Ovary (tissue), 9 donors: Measurements from ENCODE around the gene MMD2. TPM values are rescaled to one million over a fixed set of nuclear protein-coding genes. Genes with fewer than 3 reads are reported as not detected.

ENCODE experiments used
- DNase-seq, 5 donors: peaks; one replicate each; pipeline ENCODE4 v3.0.0-alpha.2; 2019 to 2020
- H3K27ac ChIP-seq, 2 donors: fragments of 200-600 bp; one replicate each; pipeline versions ENCODE4 v1.5.1 to v1.8.0; 2019 to 2022
- H3K27me3 ChIP-seq: fragments of 200-600 bp; one replicate; pipeline ENCODE4 v1.8.0; 2022
- H3K36me3 ChIP-seq: fragments of 200-600 bp; sonication (generic); one replicate; pipeline ENCODE4 v1.5.1; 2019
- H3K4me1 ChIP-seq: one replicate; pipeline ENCODE4 v1.8.1; 2013; ENCODE audit warnings: mild to moderate bottlenecking, moderate library complexity; ENCODE audit not compliant: insufficient read depth
- H3K4me3 ChIP-seq: fragments of 200-600 bp; sonication (generic); one replicate; pipeline ENCODE4 v1.5.1; 2017
- H3K9me3 ChIP-seq, 2 donors: fragments of 200-600 bp in 1 of 2; sonication (generic) in 1 of 2; one replicate each; pipeline versions ENCODE4 v1.5.1 to v1.8.1; 2013 to 2019; ENCODE audit warnings: mild to moderate bottlenecking in 1 of 2, moderate library complexity in 1 of 2
- EP300 ChIP-seq: sonication (generic); formaldehyde crosslinking; IDR thresholded peaks from one replicate; pipeline ENCODE4 v1.6.1; 2017; ENCODE audit warnings: antibody characterized with exemption
- POLR2A ChIP-seq: fragments of 450-650 bp; IDR thresholded peaks from one replicate; pipeline ENCODE4 v1.6.1; 2017; ENCODE audit warnings: antibody characterized with exemption, mild to moderate bottlenecking, moderate library complexity
- WGBS, 3 donors: extraction: QIAGEN DNeasy Blood & Tissue Kit in 1 of 3; methylation state at CpG; one replicate each; pipeline versions ENCODE4 v1.1.5 to v1.1.7; 2013 to 2017; 5-methylcytosine and 5-hydroxymethylcytosine counted together
- intact Hi-C, 4 donors: fragments of 100-400 bp; cut with DNase I; formaldehyde crosslinking; loops; one replicate each; pipeline versions ENCODE4 v1.11.0 to v1.15.1; 2022 to 2023
- polyA plus RNA-seq, 2 donors: library from polyadenylated mRNA; stranded (reverse); fragments of 200-250 nt in 1 of 2; fragments of 350-450 nt in 1 of 2; fragmentation: Illumina TruSeq in 1 of 2; extraction: RNeasy Lipid Tissue Mini Kit (QIAGEN cat#74804) in 1 of 2; gene quantifications; one replicate each; pipeline ENCODE4 v1.2.3, GENCODE V29; 2013 to 2014
- total RNA-seq, 7 donors: library from RNA; depleted of rRNA in 2 of 7; stranded (reverse); fragments of >200 nt in 2 of 7; fragmentation: NEBNext Ultra II Directional in 3 of 7; extraction: Animal tissue kit (Norgen Biotek cat#: 25700) in 3 of 7; gene quantifications; one replicate each; pipeline versions ENCODE4 v1.1.0 to v1.2.4, GENCODE V29; 2016 to 2023
- TF ChIP-seq, protein P1 (sequence below), 3 donors: fragments of 450-650 bp in 2 of 3; fragments of 200-600 bp in 1 of 3; IDR thresholded peaks; one replicate each; pipeline versions ENCODE4 v1.5.1 to v1.8.0; 2016 to 2022; ENCODE audit warnings: antibody characterized with exemption in 3 of 3, mild to moderate bottlenecking in 1 of 3
- donor health status: DM: no; HTN: no; CAD: no; lungs with moderate emphysema.
- donor health status: DM: no; HTN: no; CAD: no.
- donor health status: Bipolar disorder and iron deficiency.
- donor health status: DM: yes; HTN: yes; CAD: no.
- donor health status: DM: no; HTN: no; CAD: no.
- donor health status: DM: yes; HTN: yes; CAD: no.

MMD2 gene
- total and polyA plus RNA-seq, 9 donors, result not detected

DNA sequence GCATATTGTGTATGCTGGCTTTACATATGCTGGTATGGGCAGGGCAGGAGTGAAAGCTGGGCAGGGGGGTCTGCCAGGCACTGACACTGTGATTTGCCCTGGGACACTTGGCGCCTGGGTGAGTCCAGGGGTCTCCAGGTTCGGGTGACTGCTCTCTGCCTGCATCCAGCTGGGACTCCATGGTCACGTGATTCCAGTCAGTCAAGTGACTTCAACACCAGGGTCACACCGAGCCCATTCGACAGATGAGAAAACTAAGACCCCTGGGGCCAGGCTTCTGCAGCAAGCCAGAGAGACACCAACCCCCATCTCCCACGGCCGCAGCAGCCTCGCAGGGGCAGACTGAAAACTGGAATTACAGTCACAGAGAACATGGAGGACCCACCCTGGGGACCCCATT lies 30.0 kb downstream of the MMD2 start:
- Histone ChIP-seq H3K4me3 (no peak overlapping the region), H3K36me3 (no peaks in the 10 kb centered on the region), H3K27ac (no peak overlapping the region), H3K4me1 (no peaks in the 10 kb centered on the region), H3K27me3 (no peaks in the 10 kb centered on the region), H3K9me3 (no peaks in the 10 kb centered on the region)
- DNase-seq, result no peak
- intact Hi-C loops, result no loop called here
- TF ChIP-seq POLR2A, result no peak
- TF ChIP-seq, protein P1, sequence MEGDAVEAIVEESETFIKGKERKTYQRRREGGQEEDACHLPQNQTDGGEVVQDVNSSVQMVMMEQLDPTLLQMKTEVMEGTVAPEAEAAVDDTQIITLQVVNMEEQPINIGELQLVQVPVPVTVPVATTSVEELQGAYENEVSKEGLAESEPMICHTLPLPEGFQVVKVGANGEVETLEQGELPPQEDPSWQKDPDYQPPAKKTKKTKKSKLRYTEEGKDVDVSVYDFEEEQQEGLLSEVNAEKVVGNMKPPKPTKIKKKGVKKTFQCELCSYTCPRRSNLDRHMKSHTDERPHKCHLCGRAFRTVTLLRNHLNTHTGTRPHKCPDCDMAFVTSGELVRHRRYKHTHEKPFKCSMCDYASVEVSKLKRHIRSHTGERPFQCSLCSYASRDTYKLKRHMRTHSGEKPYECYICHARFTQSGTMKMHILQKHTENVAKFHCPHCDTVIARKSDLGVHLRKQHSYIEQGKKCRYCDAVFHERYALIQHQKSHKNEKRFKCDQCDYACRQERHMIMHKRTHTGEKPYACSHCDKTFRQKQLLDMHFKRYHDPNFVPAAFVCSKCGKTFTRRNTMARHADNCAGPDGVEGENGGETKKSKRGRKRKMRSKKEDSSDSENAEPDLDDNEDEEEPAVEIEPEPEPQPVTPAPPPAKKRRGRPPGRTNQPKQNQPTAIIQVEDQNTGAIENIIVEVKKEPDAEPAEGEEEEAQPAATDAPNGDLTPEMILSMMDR (IDR thresholded peaks at IDR 0.05), result no peak
- TF ChIP-seq EP300, result no peak
- 79 to 89% (median 83%) methylated on average over 8 of the region's 8 CpGs for WGBS, 3 donors

DNA sequence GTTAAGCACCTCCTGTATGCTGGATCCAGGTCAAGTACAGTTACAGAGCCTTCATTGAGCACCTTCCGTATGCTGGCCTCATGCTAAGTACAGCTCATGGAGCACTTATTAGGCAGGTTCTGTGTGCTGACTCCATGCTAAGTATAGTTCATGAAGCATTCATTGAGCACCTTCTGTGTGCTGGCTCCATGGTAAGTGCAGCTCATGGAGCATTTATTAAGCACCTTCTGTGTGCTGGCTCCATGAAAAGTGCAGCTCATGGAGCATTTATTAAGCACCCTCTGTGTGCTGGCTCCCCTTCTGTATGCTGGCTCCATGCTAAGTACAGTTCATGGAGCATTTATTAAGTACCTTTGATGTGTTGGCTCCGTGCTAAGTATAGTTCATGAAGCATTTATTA lies 30.5 kb downstream of the MMD2 start:
- Histone ChIP-seq H3K27me3 (no peaks in the 10 kb centered on the region), H3K4me1 (no peaks in the 10 kb centered on the region), H3K27ac (no peak overlapping the region), H3K4me3 (no peak overlapping the region), H3K9me3 (no peaks in the 10 kb centered on the region), H3K36me3 (no peaks in the 10 kb centered on the region)
- intact Hi-C loops, result no loop called here
- 84 to 93% (median 87%) methylated on average over 2 of the region's 2 CpGs for WGBS, 3 donors
- DNase-seq, result no peak
- TF ChIP-seq EP300, result no peak
- TF ChIP-seq POLR2A, result no peak
- TF ChIP-seq, protein P1 (IDR thresholded peaks at IDR 0.05), result no peak

DNA sequence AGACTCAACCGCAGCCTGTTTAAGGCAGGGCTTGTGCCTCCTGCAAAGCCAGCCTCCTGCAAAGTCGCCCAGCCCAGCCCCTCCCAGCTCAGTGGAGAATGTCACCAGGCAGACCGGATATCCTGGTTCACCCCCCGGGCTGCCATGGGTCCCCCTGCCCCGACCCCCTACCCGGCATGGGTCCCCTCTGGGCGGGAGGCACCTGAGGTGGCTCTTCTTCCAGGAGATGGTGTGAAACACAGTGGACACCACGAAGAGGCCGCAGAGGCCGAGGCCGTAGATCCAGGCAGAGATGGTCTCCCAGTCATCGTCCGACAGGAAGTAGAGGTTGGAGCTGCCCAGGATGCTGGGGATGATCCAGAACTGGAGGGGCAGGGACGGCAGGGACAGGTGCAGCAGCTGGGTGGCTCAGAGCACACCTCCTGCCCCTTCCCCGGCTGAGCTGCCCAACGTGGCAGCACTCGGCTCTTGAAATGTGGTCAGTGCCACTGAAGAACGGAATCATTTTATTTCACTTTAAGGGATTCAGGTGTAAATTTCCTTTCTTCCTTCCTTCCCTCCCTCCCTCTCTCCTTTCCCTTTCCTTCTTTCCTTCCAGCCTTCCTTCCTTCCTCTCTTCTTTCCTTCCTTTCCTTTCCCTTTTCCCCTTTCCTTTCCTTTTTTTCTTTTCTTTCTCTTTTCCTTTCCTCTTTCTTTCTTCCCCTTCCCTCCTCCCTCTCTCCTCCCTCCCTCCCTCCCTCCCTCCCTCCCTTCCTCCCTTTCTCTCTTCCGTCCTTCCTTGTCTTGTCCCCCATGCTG lies 38.8 kb downstream of the MMD2 start:
- no peak for TF ChIP-seq EP300
- TF ChIP-seq, protein P1 (IDR thresholded peaks at IDR 0.05), result no peak
- no peak for TF ChIP-seq POLR2A
- no peak overlapping the region for H3K27ac ChIP-seq
- 74 to 81% (median 80%) methylated on average over 18 to 19 of the region's 19 CpGs for WGBS, 3 donors
- DNase-seq, result no peak
- no peaks in the 10 kb centered on the region for H3K4me1 ChIP-seq
- H3K9me3 ChIP-seq, result no peaks in the 10 kb centered on the region
- no peaks in the 10 kb centered on the region for H3K36me3 ChIP-seq
- H3K4me3 ChIP-seq, result no peak overlapping the region
- no peaks in the 10 kb centered on the region for H3K27me3 ChIP-seq
- intact Hi-C loops, result no loop called here

DNA sequence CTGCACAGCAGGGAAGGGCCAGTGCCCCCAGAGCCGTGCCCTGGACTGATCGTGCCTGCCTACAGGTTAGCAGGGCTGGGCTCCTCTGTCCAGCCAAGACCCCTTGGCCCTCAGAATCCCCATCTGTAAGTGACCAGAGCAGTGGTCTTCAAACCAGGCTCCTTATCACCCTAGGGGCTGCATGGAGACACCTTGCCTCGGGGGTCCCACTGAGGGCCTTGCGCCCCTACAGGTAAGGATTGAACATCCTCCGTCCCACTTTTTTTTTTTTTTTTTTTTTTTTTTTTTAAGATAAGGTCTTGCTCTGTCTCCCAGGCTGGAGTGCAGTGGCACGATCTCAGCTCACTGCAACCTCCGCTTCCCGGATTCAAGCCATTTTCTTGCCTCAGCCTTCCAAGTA lies 42.9 kb downstream of the MMD2 start:
- intact Hi-C loops, result no loop called here
- DNase-seq, result no peak
- H3K4me1 ChIP-seq, result no peaks in the 10 kb centered on the region
- H3K27ac ChIP-seq, result no peak overlapping the region
- H3K27me3 ChIP-seq, result no peaks in the 10 kb centered on the region
- H3K9me3 ChIP-seq, result no peaks in the 10 kb centered on the region
- TF ChIP-seq, protein P1 (IDR thresholded peaks at IDR 0.05), result no peak
- TF ChIP-seq POLR2A (no peak), EP300 (no peak)
- H3K36me3 ChIP-seq, result no peaks in the 10 kb centered on the region
- H3K4me3 ChIP-seq, result no peak overlapping the region
- WGBS, 3 donors, result 45 to 72% (median 56%) methylated on average over 8 of the region's 8 CpGs
